Body of pancreas (tissue), 4 donors: ENCODE results near the gene RAB7A. TPM values are rescaled to one million over a fixed set of nuclear protein-coding genes. Genes with fewer than 3 reads are reported as not detected.

Source experiments
- ATAC-seq: fragments of 150-250 bp; one replicate; pipeline ENCODE4 v1.9.1; 2016
- DNase-seq, 4 donors: peaks; one replicate each; pipeline ENCODE4 v3.0.0-alpha.2; 2019
- H3K27ac ChIP-seq, 4 donors: fragments of 200-600 bp; sonication (generic); 1 replicate in 3 of 4; 2 replicates in 1 of 4; pipeline versions ENCODE4 v1.5.1 to v1.6.1; 2016 to 2019; ENCODE audit warnings: mild to moderate bottlenecking in 1 of 4, mixed read lengths in 1 of 4, moderate library complexity in 1 of 4
- H3K27me3 ChIP-seq, 2 donors: fragments of 200-600 bp; sonication (generic); one replicate each; pipeline ENCODE4 v1.6.0; 2016; ENCODE audit warnings: mild to moderate bottlenecking in 1 of 2
- H3K36me3 ChIP-seq, 2 donors: fragments of 200-600 bp; sonication (generic); replicated peaks in 1 of 2; 2 replicates each; pipeline ENCODE4 v1.5.1; 2016; ENCODE audit warnings: low read depth in 2 of 2; ENCODE audit not compliant: insufficient read depth in 1 of 2
- H3K4me1 ChIP-seq: fragments of 200-600 bp; sonication (generic); one replicate; pipeline ENCODE4 v1.6.0; 2016
- H3K4me3 ChIP-seq, 2 donors: fragments of 200-600 bp; sonication (generic); 1 replicate in 1 of 2; 2 replicates in 1 of 2; pipeline ENCODE4 v1.5.1; 2016 to 2019
- H3K9me3 ChIP-seq, 3 donors: fragments of 200-600 bp; sonication (generic); 1 replicate in 2 of 3; 2 replicates in 1 of 3; pipeline ENCODE4 v1.5.1; 2016
- POLR2A ChIP-seq, 3 donors: fragments of 450-650 bp; IDR thresholded peaks; one replicate each; pipeline ENCODE4 v1.6.1; 2016; ENCODE audit warnings: antibody characterized with exemption in 3 of 3, mild to moderate bottlenecking in 2 of 3
- WGBS, 2 donors: methylation state at CpG; one replicate each; pipeline ENCODE4 v1.1.5; 2017; 5-methylcytosine and 5-hydroxymethylcytosine counted together
- intact Hi-C: fragments of 100-400 bp; cut with DNase I; formaldehyde crosslinking; loops from one replicate; pipeline ENCODE4 v1.15.1; 2023
- total RNA-seq, 2 donors: library from RNA; depleted of rRNA; stranded (reverse); fragments of >200 nt; gene quantifications; one replicate each; pipeline ENCODE4 v1.1.0, GENCODE V29; 2016
- TF ChIP-seq, protein P1 (sequence below), 7 experiments: fragments of 450-650 bp in 4 of 7; fragments of 200-600 bp in 3 of 7; sonication (generic) in 3 of 7; IDR thresholded peaks; one replicate each; pipeline ENCODE4 v1.5.1; 2016 to 2019; ENCODE audit warnings: antibody characterized with exemption in 7 of 7

RAB7A gene
- total RNA-seq, 2 donors from 2014 or later, result 45.7 to 64.9 TPM

DNA sequence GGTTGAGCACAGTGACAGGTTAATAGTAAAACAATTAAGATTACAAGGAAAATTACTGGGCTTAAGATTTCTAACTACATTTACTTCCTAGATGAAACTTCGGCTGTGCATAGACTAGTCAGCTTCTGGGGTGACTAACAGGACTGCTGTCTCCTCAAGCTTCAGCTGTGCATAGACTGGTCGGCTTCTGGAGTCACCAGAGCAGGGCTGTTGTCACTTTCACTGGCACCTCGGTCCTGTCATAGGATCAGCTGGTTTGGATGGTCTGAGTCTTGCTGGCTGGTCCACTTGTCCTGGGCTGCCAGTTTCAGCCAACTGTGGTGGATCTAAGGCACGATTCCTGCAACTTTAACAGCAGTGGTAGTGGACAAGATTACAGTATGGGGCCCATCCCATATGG, 129.6 kb downstream of the RAB7A start:
- Histone ChIP-seq H3K4me3 (no peak overlapping the region), H3K9me3 (peaks cover 0 to 33% (median 0%) of the 10 kb centered on the region in 3 donors), H3K27me3 (no peaks in the 10 kb centered on the region), H3K36me3 (no peaks in the 10 kb centered on the region), H3K27ac (no peak overlapping the region), H3K4me1 (no peaks in the 10 kb centered on the region)
- DNase-seq (no peak), ATAC-seq (no peak)
- intact Hi-C loops, result no loop called here
- 45 to 72% methylated on average over 3 to 4 of the region's 4 CpGs for WGBS, 2 donors
- TF ChIP-seq POLR2A (IDR thresholded peaks at IDR 0.05), result no peak
- TF ChIP-seq, protein P1, sequence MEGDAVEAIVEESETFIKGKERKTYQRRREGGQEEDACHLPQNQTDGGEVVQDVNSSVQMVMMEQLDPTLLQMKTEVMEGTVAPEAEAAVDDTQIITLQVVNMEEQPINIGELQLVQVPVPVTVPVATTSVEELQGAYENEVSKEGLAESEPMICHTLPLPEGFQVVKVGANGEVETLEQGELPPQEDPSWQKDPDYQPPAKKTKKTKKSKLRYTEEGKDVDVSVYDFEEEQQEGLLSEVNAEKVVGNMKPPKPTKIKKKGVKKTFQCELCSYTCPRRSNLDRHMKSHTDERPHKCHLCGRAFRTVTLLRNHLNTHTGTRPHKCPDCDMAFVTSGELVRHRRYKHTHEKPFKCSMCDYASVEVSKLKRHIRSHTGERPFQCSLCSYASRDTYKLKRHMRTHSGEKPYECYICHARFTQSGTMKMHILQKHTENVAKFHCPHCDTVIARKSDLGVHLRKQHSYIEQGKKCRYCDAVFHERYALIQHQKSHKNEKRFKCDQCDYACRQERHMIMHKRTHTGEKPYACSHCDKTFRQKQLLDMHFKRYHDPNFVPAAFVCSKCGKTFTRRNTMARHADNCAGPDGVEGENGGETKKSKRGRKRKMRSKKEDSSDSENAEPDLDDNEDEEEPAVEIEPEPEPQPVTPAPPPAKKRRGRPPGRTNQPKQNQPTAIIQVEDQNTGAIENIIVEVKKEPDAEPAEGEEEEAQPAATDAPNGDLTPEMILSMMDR (IDR thresholded peaks at IDR 0.05), result no peak

DNA sequence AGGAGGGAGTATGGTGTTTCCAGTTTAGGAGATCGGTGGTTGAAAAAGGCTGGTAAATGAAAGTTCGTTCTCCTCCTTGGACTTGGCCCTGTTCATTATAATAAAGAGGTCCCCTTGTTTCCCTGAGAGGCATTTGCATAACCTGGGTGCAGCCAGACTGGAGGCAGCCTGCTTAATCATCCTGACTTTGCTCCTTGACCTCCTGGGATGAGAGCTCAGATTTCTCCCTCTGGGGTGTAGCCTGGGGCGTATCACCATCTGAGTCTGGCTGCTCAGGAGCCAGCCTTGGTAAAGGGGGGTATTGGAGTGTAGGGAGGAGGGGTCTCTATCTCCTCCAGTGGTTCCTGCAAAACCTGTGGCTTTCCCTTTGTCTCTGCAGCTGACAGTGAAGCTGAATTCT, 132.2 kb downstream of the RAB7A start:
- Histone ChIP-seq H3K27me3 (no peaks in the 10 kb centered on the region), H3K4me1 (no peaks in the 10 kb centered on the region), H3K4me3 (no peak overlapping the region), H3K27ac (no peak overlapping the region), H3K36me3 (no peaks in the 10 kb centered on the region), H3K9me3 (peaks cover 0 to 33% (median 0%) of the 10 kb centered on the region in 3 donors)
- 87 to 88% methylated on average over 3 of the region's 3 CpGs for WGBS, 2 donors
- no peak for DNase-seq
- no peak for TF ChIP-seq POLR2A (IDR thresholded peaks at IDR 0.05)
- TF ChIP-seq, protein P1 (IDR thresholded peaks at IDR 0.05), result no peak
- intact Hi-C loops, result no loop called here
- no peak for ATAC-seq

DNA sequence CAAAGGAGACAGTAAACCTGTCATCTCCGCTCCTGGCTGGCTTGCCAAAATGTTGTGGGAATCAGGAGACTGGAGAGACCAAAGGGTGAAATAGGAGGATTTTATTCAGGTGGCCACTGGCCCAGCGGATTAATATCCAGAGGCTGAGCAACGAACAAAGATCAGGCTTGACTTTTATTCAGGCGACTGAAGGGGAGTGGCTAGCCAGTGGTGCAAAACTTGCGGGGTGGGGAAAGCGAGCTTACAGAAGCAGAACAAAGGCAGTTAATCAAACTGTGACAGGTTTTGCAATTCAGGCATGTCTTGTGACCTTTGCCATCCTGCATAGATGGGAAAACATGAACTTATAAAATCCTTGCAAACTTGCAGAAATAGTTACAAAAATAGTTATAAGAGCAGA, 133.6 kb downstream of the RAB7A start:
- ATAC-seq (no peak), DNase-seq (no peak)
- Histone ChIP-seq H3K4me1 (no peaks in the 10 kb centered on the region), H3K27ac (no peak overlapping the region), H3K27me3 (no peaks in the 10 kb centered on the region), H3K9me3 (peaks cover 0 to 33% (median 0%) of the 10 kb centered on the region in 3 donors), H3K4me3 (no peak overlapping the region), H3K36me3 (no peaks in the 10 kb centered on the region)
- TF ChIP-seq POLR2A (IDR thresholded peaks at IDR 0.05), result no peak
- TF ChIP-seq, protein P1 (IDR thresholded peaks at IDR 0.05), result no peak
- intact Hi-C loops, result no loop called here
- WGBS, 2 donors, result 81 to 92% methylated on average over 6 of the region's 6 CpGs

DNA sequence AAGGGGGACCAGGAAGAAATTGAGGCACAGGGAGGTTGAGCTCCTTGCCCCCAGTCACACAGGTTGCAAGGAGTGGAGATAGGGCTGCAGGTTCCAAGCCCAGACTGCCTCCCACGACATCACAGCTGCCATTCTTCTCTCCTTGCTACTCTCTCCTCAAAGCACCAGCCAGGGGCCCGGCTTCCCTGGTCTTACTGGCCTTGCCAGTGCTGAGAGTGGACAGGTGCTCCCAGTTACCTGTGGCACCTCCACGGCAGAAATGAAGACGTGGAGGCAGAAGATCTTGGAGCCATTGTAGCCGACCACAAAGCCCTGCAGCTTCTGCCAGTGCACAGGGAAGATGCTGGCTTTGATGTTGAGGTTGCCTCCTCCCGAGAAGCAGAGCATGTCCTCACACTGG, 135.5 kb downstream of the RAB7A start:
- intact Hi-C loops, result no loop called here
- H3K4me1 ChIP-seq, result no peaks in the 10 kb centered on the region
- H3K9me3 ChIP-seq, result peaks cover 0 to 25% (median 0%) of the 10 kb centered on the region in 3 donors
- no peaks in the 10 kb centered on the region for H3K27me3 ChIP-seq
- no peak overlapping the region for H3K4me3 ChIP-seq
- TF ChIP-seq, protein P1 (IDR thresholded peaks at IDR 0.05), result no peak
- no peak for TF ChIP-seq POLR2A (IDR thresholded peaks at IDR 0.05)
- H3K27ac ChIP-seq, result no peak overlapping the region
- H3K36me3 ChIP-seq, result no peaks in the 10 kb centered on the region
- ATAC-seq (no peak), DNase-seq (no peak)
- 84 to 87% methylated on average over 6 of the region's 6 CpGs for WGBS, 2 donors

DNA sequence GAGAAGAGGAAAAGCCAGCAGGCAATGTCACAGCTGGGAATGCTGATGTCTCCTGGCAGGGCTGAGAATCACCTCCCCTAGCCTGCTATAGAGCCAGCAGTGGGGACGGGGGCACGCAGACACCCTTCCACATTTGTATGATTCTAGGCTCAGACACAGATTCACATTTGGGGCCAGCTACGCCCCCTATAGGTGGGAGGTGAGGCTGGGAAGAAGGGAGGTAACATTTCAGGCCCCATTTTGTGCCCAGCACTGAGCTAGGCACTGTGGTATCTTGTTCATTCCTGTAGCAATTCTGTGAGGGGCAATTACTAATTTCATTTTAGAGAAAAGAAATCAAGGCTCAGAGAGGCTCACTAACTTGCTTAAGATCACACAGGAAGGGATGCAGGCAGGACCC, 137.6 kb downstream of the RAB7A start:
- ATAC-seq (no peak), DNase-seq (no peak)
- Histone ChIP-seq H3K27me3 (no peaks in the 10 kb centered on the region), H3K4me3 (no peak overlapping the region), H3K27ac (no peak overlapping the region), H3K9me3 (peaks cover 0 to 18% (median 0%) of the 10 kb centered on the region in 3 donors), H3K36me3 (no peaks in the 10 kb centered on the region), H3K4me1 (no peaks in the 10 kb centered on the region)
- WGBS, 2 donors, result 60 to 62% methylated on average over 3 of the region's 3 CpGs
- TF ChIP-seq, protein P1 (IDR thresholded peaks at IDR 0.05), result no peak
- TF ChIP-seq POLR2A (IDR thresholded peaks at IDR 0.05), result no peak
- intact Hi-C loops, result no loop called here
